PC-9 (cell line): ENCODE results near the gene MTNR1A.

Source experiments
- EZH2 ChIP-seq: fragments of 200-600 bp; sonication (generic); IDR thresholded peaks from 2 replicates; pipeline ENCODE4 v1.8.0; 2017; ENCODE audit warnings: antibody characterized with exemption, low read depth
- TF ChIP-seq, protein P1 (sequence below): fragments of 200-600 bp; sonication (generic); conservative IDR thresholded peaks from 2 replicates; pipeline ENCODE4 v1.6.1; 2017; ENCODE audit warnings: mixed run types, antibody characterized with exemption, mild to moderate bottlenecking, moderate library complexity

DNA sequence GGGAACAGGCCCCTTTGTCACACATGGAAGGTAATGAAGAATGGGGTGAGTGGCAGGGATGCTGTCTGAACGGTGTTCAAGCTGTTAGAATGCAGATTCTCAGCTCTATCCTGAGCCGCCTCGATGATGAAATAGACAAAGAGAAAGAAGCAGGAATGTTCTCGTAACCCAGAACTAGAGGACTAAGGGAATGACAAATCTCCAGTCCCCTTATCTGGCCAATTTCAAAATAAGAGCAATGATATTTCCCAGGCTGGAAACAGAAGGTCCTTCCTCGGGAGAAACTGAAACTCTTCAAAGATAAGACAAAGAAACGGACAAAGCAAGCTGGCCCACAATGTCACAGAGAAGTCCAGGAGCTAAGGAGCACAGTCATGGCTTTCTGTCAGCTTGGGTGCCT is 29.5 kb upstream of the MTNR1A start:
- no peak for TF ChIP-seq EZH2
- TF ChIP-seq, protein P1, sequence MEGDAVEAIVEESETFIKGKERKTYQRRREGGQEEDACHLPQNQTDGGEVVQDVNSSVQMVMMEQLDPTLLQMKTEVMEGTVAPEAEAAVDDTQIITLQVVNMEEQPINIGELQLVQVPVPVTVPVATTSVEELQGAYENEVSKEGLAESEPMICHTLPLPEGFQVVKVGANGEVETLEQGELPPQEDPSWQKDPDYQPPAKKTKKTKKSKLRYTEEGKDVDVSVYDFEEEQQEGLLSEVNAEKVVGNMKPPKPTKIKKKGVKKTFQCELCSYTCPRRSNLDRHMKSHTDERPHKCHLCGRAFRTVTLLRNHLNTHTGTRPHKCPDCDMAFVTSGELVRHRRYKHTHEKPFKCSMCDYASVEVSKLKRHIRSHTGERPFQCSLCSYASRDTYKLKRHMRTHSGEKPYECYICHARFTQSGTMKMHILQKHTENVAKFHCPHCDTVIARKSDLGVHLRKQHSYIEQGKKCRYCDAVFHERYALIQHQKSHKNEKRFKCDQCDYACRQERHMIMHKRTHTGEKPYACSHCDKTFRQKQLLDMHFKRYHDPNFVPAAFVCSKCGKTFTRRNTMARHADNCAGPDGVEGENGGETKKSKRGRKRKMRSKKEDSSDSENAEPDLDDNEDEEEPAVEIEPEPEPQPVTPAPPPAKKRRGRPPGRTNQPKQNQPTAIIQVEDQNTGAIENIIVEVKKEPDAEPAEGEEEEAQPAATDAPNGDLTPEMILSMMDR, result no peak
